ENCODE data around the gene PAGE4.

PAGE4 gene

GRCh38 chrX:49829016-49829415, at the start of gene PAGE4:
PAGE4 (plus strand) TSS chrX:49829303; CDS start chrX:49830429, 1,126 bp downstream.
- in situ Hi-C loops (cut with HindIII; ENCODE audit: low sequenced_read_pairs): no loop called here
- TF ChIP-seq CTCF (IDR thresholded peaks at IDR 0.05; ENCODE audit: low read depth, low read length, missing control alignments): no peak
- DNase-seq (ENCODE audit: low read depth): no peak
- no peak within 1 kb of the TSS for H3K4me3 ChIP-seq (ENCODE audit: low read depth, low read length)

GRCh38 chrX:49784747-49785280, 44.3 kb upstream of the PAGE4 start:
- no peak overlapping the region for H3K4me3 ChIP-seq (ENCODE audit: low read depth, low read length)
- no peak for TF ChIP-seq CTCF (IDR thresholded peaks at IDR 0.05; ENCODE audit: low read depth, low read length, missing control alignments)
- in situ Hi-C loops (cut with HindIII; ENCODE audit: low sequenced_read_pairs): no loop called here
- no peak for DNase-seq (ENCODE audit: low read depth)

- in situ Hi-C loops (cut with HindIII; ENCODE audit: low sequenced_read_pairs): no loop called here
- TF ChIP-seq CTCF (IDR thresholded peaks at IDR 0.05; ENCODE audit: low read depth, low read length, missing control alignments): no peak
- DNase-seq (ENCODE audit: low read depth): no peak
Measured at GRCh38 chrX:49792376-49792775, 36.7 kb upstream of the PAGE4 start.

GRCh38 chrX:49793686-49794085, 35.4 kb upstream of the PAGE4 start:
- in situ Hi-C loops (cut with HindIII; ENCODE audit: low sequenced_read_pairs): no loop called here
- no peak for TF ChIP-seq CTCF (IDR thresholded peaks at IDR 0.05; ENCODE audit: low read depth, low read length, missing control alignments)
- H3K4me3 ChIP-seq (ENCODE audit: low read depth, low read length): no peak overlapping the region
- DNase-seq (ENCODE audit: low read depth): no peak

More at GRCh38 chrX:49792376-49792775, 36.7 kb upstream of the PAGE4 start:
- H3K4me3 ChIP-seq (ENCODE audit: low read depth, low read length): no peak overlapping the region

- H3K4me3 ChIP-seq (ENCODE audit: low read depth, low read length): no peak overlapping the region
- in situ Hi-C loops (cut with HindIII; ENCODE audit: low sequenced_read_pairs): no loop called here
Measured at GRCh38 chrX:49799828-49800227, 29.3 kb upstream of the PAGE4 start.

GRCh38 chrX:49809891-49810632, 19.0 kb upstream of the PAGE4 start:
- no peak overlapping the region for H3K4me3 ChIP-seq (ENCODE audit: low read depth, low read length)
- in situ Hi-C loops (cut with HindIII; ENCODE audit: low sequenced_read_pairs): no loop called here
- DNase-seq (ENCODE audit: low read depth): no peak
- no peak for TF ChIP-seq CTCF (IDR thresholded peaks at IDR 0.05; ENCODE audit: low read depth, low read length, missing control alignments)

More at GRCh38 chrX:49799828-49800227, 29.3 kb upstream of the PAGE4 start:
- DNase-seq (ENCODE audit: low read depth): no peak
- no peak for TF ChIP-seq CTCF (IDR thresholded peaks at IDR 0.05; ENCODE audit: low read depth, low read length, missing control alignments)

All from astrocyte of the cerebellum (primary cell).